Epithelial cell of esophagus (primary cell): ENCODE data around the gene TRIM37.
"Not testable (repeated sequence)": the region's sequence is repeated elsewhere in the genome, so short reads cannot be mapped to it uniquely, and the experiment has no call there.

Experiments
- DNase-seq: peaks from one replicate; pipeline ENCODE4 v3.0.0; 2010; ENCODE audit warnings: low read depth
- H3K4me3 ChIP-seq: 2 replicates; pipeline ENCODE4 v1.5.1; 2011; ENCODE audit warnings: mild to moderate bottlenecking, low read length, control low read depth
- TF ChIP-seq, protein P1 (sequence below): IDR thresholded peaks from 2 replicates; pipeline ENCODE4 v1.5.1; 2011; ENCODE audit warnings: low read depth, mild to moderate bottlenecking, low read length, control low read depth, inconsistent platforms; ENCODE audit not compliant: insufficient read depth; ENCODE audit errors: missing control alignments

Gene TRIM37

DNA sequence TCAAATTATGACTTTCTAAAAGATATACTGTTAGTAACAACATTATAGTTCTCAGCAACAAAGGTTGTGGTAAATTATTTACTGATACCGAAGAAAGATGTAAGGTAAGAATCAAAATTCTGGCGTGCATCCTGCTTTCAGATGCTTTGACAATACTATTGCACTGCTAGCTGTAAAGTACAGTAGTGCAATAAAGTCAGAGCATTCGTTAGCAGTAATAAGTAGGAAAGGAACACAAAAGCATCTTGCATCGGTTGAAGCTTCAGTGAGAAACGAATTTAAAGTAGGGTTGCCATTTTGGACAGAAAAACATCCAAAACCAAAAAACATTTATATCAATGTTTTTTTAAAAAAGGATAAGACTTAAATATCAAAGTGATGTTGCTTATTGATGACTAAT, 44.3 kb upstream of the TRIM37 start:
- H3K4me3 ChIP-seq = no peak overlapping the region

DNA sequence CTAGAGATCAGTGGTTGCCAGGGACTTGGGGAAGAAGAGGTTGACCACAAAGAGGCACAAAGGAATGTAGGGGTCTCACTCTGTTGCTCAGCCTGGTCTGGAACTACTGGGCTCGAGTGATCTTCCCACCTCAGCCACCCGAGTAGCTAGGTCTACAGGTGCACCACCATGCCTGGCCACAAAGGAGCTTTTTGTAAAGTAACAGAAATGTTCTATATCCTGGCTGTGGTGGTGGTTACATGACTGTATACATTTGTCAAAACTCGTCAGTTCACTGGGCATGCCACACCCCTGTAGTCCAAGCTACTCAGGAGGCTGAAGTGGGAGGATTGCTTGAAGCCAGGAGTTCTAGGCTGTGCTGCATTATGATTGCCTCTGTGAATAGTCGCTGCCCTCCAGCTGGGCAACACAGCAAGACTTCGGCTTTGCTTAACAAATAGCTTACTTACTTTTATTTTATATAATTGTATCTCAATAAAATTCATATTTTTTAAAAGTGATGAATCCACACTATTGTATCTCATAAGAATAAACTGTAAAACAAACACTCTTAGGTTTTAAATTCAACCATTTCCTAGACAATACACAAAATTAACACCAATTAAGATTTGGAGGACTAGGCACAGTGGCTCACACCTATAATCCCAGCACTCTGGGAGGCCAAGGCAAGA, 43.3 kb upstream of the TRIM37 start:
- TF ChIP-seq, protein P1, sequence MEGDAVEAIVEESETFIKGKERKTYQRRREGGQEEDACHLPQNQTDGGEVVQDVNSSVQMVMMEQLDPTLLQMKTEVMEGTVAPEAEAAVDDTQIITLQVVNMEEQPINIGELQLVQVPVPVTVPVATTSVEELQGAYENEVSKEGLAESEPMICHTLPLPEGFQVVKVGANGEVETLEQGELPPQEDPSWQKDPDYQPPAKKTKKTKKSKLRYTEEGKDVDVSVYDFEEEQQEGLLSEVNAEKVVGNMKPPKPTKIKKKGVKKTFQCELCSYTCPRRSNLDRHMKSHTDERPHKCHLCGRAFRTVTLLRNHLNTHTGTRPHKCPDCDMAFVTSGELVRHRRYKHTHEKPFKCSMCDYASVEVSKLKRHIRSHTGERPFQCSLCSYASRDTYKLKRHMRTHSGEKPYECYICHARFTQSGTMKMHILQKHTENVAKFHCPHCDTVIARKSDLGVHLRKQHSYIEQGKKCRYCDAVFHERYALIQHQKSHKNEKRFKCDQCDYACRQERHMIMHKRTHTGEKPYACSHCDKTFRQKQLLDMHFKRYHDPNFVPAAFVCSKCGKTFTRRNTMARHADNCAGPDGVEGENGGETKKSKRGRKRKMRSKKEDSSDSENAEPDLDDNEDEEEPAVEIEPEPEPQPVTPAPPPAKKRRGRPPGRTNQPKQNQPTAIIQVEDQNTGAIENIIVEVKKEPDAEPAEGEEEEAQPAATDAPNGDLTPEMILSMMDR = no peak
- no peak overlapping the region for H3K4me3 ChIP-seq
- DNase-seq = peak; percentile 43

More for the DNA sequence above, 44.3 kb upstream of the TRIM37 start:
- no peak for DNase-seq
- TF ChIP-seq, protein P1 = no peak

DNA sequence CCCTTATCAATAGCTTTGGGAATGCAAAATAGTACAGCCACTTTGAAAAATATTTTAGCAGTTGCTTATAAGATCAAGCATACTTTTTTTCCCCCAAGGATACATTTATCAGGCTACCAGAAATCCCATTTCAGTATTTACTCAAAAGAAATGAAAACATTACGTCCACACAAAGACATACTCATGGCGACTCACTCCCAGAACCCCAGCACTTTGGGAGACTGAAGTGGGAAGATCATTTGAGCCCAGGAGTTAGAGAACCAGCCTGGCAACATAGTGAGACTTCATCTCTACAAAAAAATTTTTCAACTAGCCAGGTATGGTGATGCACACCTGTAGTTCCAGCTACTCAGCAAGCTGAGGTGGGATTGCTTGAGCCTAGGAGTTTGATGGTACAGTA, 42.4 kb upstream of the TRIM37 start:
- H3K4me3 ChIP-seq = no peak overlapping the region
- DNase-seq = peak; percentile 44

DNA sequence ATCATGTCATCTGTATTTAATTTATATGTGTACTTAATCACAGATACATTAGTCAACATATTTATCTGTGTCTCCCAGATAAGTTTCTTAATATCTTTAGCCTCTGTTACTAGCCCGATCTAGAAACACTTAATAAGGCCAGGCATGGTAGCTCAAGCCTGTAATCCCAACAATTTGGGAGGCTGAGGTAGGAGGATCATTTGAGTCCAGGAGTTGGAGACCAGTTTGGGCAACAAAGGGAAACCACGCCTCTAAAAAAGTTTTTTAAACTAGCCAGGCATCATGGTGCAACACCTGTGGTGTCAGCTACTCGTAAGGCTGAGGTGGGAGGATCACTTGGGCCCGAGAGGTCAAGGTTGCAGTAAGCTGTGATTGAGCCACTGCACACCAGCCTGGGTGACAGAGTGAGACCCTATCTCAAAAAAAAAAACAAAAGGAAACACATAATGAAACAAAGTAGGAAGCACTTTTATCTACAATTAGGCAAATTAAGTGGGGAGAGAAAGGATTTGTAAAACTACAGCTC, 39.0 kb upstream of the TRIM37 start:
- H3K4me3 ChIP-seq = no peak overlapping the region
- TF ChIP-seq, protein P1 = no peak
- no peak for DNase-seq

More for the DNA sequence above, 42.4 kb upstream of the TRIM37 start:
- TF ChIP-seq, protein P1 = no peak

DNA sequence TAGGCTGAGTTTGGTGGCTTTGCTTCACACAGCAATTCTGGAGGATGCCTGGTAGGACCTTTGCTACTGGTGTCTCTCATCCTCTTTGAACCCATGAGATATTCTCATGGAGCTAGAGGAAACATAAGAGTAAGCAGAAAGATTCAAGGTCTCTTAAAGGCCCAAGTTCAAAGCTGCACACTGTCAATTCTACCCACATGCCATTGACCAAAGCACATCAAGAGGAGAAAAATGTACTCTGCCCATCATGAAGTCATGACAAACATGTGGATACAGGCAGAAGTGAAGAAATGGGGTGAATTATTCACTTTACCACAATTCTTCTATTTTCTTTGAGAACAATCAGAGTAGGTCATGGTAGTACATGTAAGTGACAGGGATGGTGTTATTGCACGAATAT, 35.2 kb upstream of the TRIM37 start:
- DNase-seq = peak; percentile 78
- H3K4me3 ChIP-seq = no peak overlapping the region
- TF ChIP-seq, protein P1 = no peak

DNA sequence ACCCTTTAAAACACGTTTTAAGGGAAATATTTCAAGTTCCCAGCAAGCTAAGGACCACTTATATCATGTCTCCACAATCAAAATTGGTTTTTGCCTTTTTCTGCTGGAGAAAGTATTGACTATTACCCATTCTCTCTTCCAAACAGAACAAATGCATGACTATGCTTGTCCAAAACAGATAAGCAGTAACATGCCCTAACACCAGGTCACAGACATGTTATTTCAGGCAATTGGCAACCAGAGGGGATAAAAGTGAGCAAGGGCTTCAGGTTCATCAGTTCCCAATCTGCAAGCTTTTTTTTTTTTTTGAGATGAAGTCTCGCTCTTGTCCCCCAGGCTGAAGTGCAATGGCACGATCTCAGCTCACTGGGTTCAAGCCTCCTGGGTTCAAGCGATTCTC, 33.3 kb upstream of the TRIM37 start:
- peak; percentile 62 for DNase-seq
- H3K4me3 ChIP-seq = no peak overlapping the region
- TF ChIP-seq, protein P1 = no peak

DNA sequence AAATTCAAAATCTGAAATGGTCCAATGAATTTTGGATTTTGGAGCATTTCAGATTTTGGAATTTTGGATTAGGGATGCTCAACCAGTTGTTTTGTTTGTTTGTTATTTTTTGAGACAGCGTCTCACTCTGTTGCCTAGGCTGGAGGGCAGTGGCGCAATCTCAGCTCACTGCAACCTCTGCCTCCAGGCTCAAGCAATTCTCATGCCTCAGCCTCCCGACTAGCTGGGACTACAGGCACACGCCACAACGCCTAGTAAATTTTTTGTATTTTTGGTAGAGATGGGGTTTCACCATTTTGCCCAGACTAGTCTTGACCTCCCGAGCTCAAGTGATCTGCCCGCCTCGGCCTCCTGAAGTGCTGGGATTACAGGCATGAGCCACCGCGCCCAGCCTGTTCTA, 31.7 kb upstream of the TRIM37 start:
- H3K4me3 ChIP-seq, DNase-seq: not testable (repeated sequence)

DNA sequence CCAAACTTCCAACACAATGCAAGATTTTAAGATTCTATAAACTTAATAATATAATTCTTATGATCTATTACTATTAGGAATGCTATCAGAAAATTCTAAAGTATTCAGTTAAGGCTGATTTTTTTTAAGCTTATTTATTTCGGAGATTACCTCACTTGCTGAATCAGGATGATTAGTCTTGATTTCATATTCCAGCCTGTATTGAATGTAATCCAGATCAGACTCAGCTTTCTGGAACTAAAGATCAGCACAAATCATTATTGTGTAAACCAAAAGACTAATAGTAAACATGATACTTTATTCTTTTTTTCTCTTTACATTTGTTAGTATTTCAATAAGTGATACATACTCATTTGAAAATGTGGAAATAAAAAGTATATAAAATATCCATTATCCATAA, 24.5 kb upstream of the TRIM37 start:
- H3K4me3 ChIP-seq = no peak overlapping the region
- TF ChIP-seq, protein P1 = no peak
- DNase-seq = no peak
